Body of pancreas (tissue), 4 donors: ENCODE results near the gene C14orf119. TPM values are rescaled to one million over a fixed set of nuclear protein-coding genes. Genes with fewer than 3 reads are reported as not detected.

Experiments
- ATAC-seq: fragments of 150-250 bp; one replicate; pipeline ENCODE4 v1.9.1; 2016
- DNase-seq, 4 donors: peaks; one replicate each; pipeline ENCODE4 v3.0.0-alpha.2; 2019
- H3K27ac ChIP-seq, 4 donors: fragments of 200-600 bp; sonication (generic); 1 replicate in 3 of 4; 2 replicates in 1 of 4; pipeline versions ENCODE4 v1.5.1 to v1.6.1; 2016 to 2019; ENCODE audit warnings: mild to moderate bottlenecking in 1 of 4, mixed read lengths in 1 of 4, moderate library complexity in 1 of 4
- H3K27me3 ChIP-seq, 2 donors: fragments of 200-600 bp; sonication (generic); one replicate each; pipeline ENCODE4 v1.6.0; 2016; ENCODE audit warnings: mild to moderate bottlenecking in 1 of 2
- H3K36me3 ChIP-seq, 2 donors: fragments of 200-600 bp; sonication (generic); replicated peaks in 1 of 2; 2 replicates each; pipeline ENCODE4 v1.5.1; 2016; ENCODE audit warnings: low read depth in 2 of 2; ENCODE audit not compliant: insufficient read depth in 1 of 2
- H3K4me1 ChIP-seq: fragments of 200-600 bp; sonication (generic); one replicate; pipeline ENCODE4 v1.6.0; 2016
- H3K4me3 ChIP-seq, 2 donors: fragments of 200-600 bp; sonication (generic); 1 replicate in 1 of 2; 2 replicates in 1 of 2; pipeline ENCODE4 v1.5.1; 2016 to 2019
- H3K9me3 ChIP-seq, 3 donors: fragments of 200-600 bp; sonication (generic); 1 replicate in 2 of 3; 2 replicates in 1 of 3; pipeline ENCODE4 v1.5.1; 2016
- CTCF ChIP-seq, 7 experiments: fragments of 450-650 bp in 4 of 7; fragments of 200-600 bp in 3 of 7; sonication (generic) in 3 of 7; IDR thresholded peaks; one replicate each; pipeline ENCODE4 v1.5.1; 2016 to 2019; ENCODE audit warnings: antibody characterized with exemption in 7 of 7
- POLR2A ChIP-seq, 3 donors: fragments of 450-650 bp; IDR thresholded peaks; one replicate each; pipeline ENCODE4 v1.6.1; 2016; ENCODE audit warnings: antibody characterized with exemption in 3 of 3, mild to moderate bottlenecking in 2 of 3
- WGBS, 2 donors: methylation state at CpG; one replicate each; pipeline ENCODE4 v1.1.5; 2017; 5-methylcytosine and 5-hydroxymethylcytosine counted together
- intact Hi-C: fragments of 100-400 bp; cut with DNase I; formaldehyde crosslinking; loops from one replicate; pipeline ENCODE4 v1.15.1; 2023
- total RNA-seq, 2 donors: library from RNA; depleted of rRNA; stranded (reverse); fragments of >200 nt; gene quantifications; one replicate each; pipeline ENCODE4 v1.1.0, GENCODE V29; 2016

C14orf119 gene
- total RNA-seq, 2 donors from 2014 or later = 3.6 to 7.0 TPM

GRCh38 chr14:23126548-23127278, 31.4 kb downstream of the C14orf119 start:
- Histone ChIP-seq H3K27ac (no peak overlapping the region), H3K9me3 (no peaks in the 10 kb centered on the region), H3K36me3 (no peaks in the 10 kb centered on the region), H3K4me3 (no peak overlapping the region), H3K27me3 (no peaks in the 10 kb centered on the region), H3K4me1 (peaks cover 9% of the 10 kb centered on the region)
- 77 to 89% methylated on average over 5 to 8 of the region's 8 CpGs for WGBS, 2 donors
- no peak for DNase-seq
- TF ChIP-seq CTCF (IDR thresholded peaks at IDR 0.05) (no peak), POLR2A (IDR thresholded peaks at IDR 0.05) (no peak)
- intact Hi-C loops = no loop called here
- no peak for ATAC-seq

GRCh38 chr14:23127861-23128260, 32.6 kb downstream of the C14orf119 start:
- TF ChIP-seq POLR2A (IDR thresholded peaks at IDR 0.05) = no peak
- no peak for TF ChIP-seq CTCF (IDR thresholded peaks at IDR 0.05)
- no peaks in the 10 kb centered on the region for H3K36me3 ChIP-seq

GRCh38 chr14:23128969-23129758, 33.9 kb downstream of the C14orf119 start:
- 86 to 88% methylated on average over 7 of the region's 7 CpGs for WGBS, 2 donors
- no peaks in the 10 kb centered on the region for H3K36me3 ChIP-seq
- ATAC-seq (no peak), DNase-seq (no peak)
- no peak overlapping the region for H3K4me3 ChIP-seq
- no peak overlapping the region for H3K27ac ChIP-seq
- H3K27me3 ChIP-seq = no peaks in the 10 kb centered on the region
- intact Hi-C loops = no loop called here
- TF ChIP-seq CTCF (IDR thresholded peaks at IDR 0.05) (no peak), POLR2A (IDR thresholded peaks at IDR 0.05) (no peak)
- no peaks in the 10 kb centered on the region for H3K9me3 ChIP-seq
- H3K4me1 ChIP-seq = no peaks in the 10 kb centered on the region

More at GRCh38 chr14:23127861-23128260, 32.6 kb downstream of the C14orf119 start:
- Histone ChIP-seq H3K4me3 (no peak overlapping the region), H3K27me3 (no peaks in the 10 kb centered on the region), H3K27ac (no peak overlapping the region), H3K4me1 (peaks cover 9% of the 10 kb centered on the region), H3K9me3 (no peaks in the 10 kb centered on the region)
- DNase-seq = no peak
- intact Hi-C loops = no loop called here
- WGBS, 2 donors = 85 to 89% methylated on average over 2 to 3 of the region's 3 CpGs
- ATAC-seq = no peak

GRCh38 chr14:23129759-23130316, 34.5 kb downstream of the C14orf119 start:
- Histone ChIP-seq H3K27ac (no peak overlapping the region), H3K4me1 (no peaks in the 10 kb centered on the region), H3K27me3 (no peaks in the 10 kb centered on the region), H3K4me3 (no peak overlapping the region), H3K9me3 (no peaks in the 10 kb centered on the region), H3K36me3 (no peaks in the 10 kb centered on the region)
- no peak for ATAC-seq
- no peak for DNase-seq
- intact Hi-C loops = no loop called here
- TF ChIP-seq CTCF (IDR thresholded peaks at IDR 0.05) = no peak
- no peak for TF ChIP-seq POLR2A (IDR thresholded peaks at IDR 0.05)
- WGBS, 2 donors = 80 to 94% methylated on average over 7 of the region's 7 CpGs
